Endothelial cell of umbilical vein (primary cell): ENCODE measurements around the gene CACNA2D3. TPM values are rescaled to one million over a fixed set of nuclear protein-coding genes. Genes with fewer than 3 reads are reported as not detected.

ENCODE experiments used
- BruUV-seq: library from RNA; stranded (reverse); fragments of 400-500 nt; replicated peaks from 2 replicates; lab custom pipeline; 2021; lab: Mats Ljungman, UMichigan
- CTCF ChIA-PET: fragments of 300-600, 350-600 bp; sonication (Branson Sonifier 250); formaldehyde crosslinking; loops from one replicate; lab custom pipeline; 2021; ENCODE audit warnings: antibody characterized with exemption, inconsistent platforms; lab: Charles Lee
- POLR2A ChIA-PET: fragments of 300-600, 350-600 bp; sonication (Branson Sonifier 250); formaldehyde crosslinking; loops from one replicate; lab custom pipeline; 2021; ENCODE audit warnings: antibody characterized with exemption, inconsistent platforms; lab: Charles Lee
- DNase-seq: peaks from one replicate; pipeline ENCODE4 v3.0.0-alpha.2; 2011; ENCODE audit warnings: low read depth, low spot score
- FAIRE-seq: peaks from 2 replicates; lab custom pipeline; 2011; peaks lifted over from hg19 to GRCh38; lab: Jason Lieb, UNC
- H2AFZ ChIP-seq: 2 replicates; pipeline ENCODE4 v1.6.0; 2012; ENCODE audit warnings: low read depth, low read length, control low read depth, inconsistent platforms
- H3K27ac ChIP-seq: 2 replicates; pipeline ENCODE4 v1.5.1; 2011; ENCODE audit warnings: low read depth, mild to moderate bottlenecking, control low read depth, low read length, moderate library complexity; ENCODE audit not compliant: insufficient read depth
- H3K27me3 ChIP-seq, 2 experiments: 2 replicates each; pipeline versions ENCODE4 v1.6.0 to v1.6.1; 2011; ENCODE audit warnings: low read length in 2 of 2, mixed read lengths in 1 of 2; ENCODE audit not compliant: control insufficient read depth in 2 of 2, insufficient read depth in 2 of 2
- H3K36me3 ChIP-seq, 2 experiments: 2 replicates in 1 of 2; 3 replicates in 1 of 2; pipeline ENCODE4 v1.5.1; 2011; ENCODE audit warnings: low read length in 2 of 2, mild to moderate bottlenecking in 1 of 2, moderate library complexity in 1 of 2; ENCODE audit not compliant: control insufficient read depth in 2 of 2, insufficient read depth in 2 of 2; ENCODE audit errors: extremely low read depth in 1 of 2
- H3K4me1 ChIP-seq: 3 replicates; pipeline ENCODE4 v1.5.1; 2011; ENCODE audit warnings: mild to moderate bottlenecking, low read length; ENCODE audit not compliant: control insufficient read depth, insufficient read depth; ENCODE audit errors: extremely low read depth
- H3K4me2 ChIP-seq: 2 replicates; pipeline ENCODE4 v1.6.1; 2011; ENCODE audit warnings: low read length, control low read depth, mixed read lengths; ENCODE audit not compliant: insufficient read depth
- H3K4me3 ChIP-seq, 3 experiments: fragments of 200-600 bp in 1 of 3; sonication (generic), shearing (Covaris generic) in 1 of 3; replicated peaks in 1 of 3; 2 replicates each; pipeline ENCODE4 v1.5.1; 2011 to 2016; ENCODE audit warnings: control low read depth in 3 of 3, low read length in 3 of 3, mild to moderate bottlenecking in 2 of 3, inconsistent platforms in 1 of 3, low read depth in 1 of 3, moderate library complexity in 1 of 3; ENCODE audit not compliant: insufficient read depth in 1 of 3
- H3K79me2 ChIP-seq: 2 replicates; pipeline ENCODE4 v1.6.0; 2012; ENCODE audit warnings: low read length, inconsistent platforms; ENCODE audit not compliant: control insufficient read depth, insufficient read depth
- H3K9ac ChIP-seq: replicated peaks from 2 replicates; pipeline ENCODE3; 2011; ENCODE audit warnings: low read length, control low read depth; ENCODE audit not compliant: insufficient read depth; ENCODE audit errors: extremely low read depth
- H3K9me1 ChIP-seq: replicated peaks from 3 replicates; pipeline ENCODE4 v1.6.0; 2011; ENCODE audit warnings: mild to moderate bottlenecking, low read length; ENCODE audit not compliant: control insufficient read depth, insufficient read depth; ENCODE audit errors: extremely low read depth
- H3K9me3 ChIP-seq: replicated peaks from 2 replicates; pipeline ENCODE4 v1.5.1; 2012; ENCODE audit warnings: low read length, inconsistent platforms; ENCODE audit not compliant: control insufficient read depth, insufficient read depth
- H4K20me1 ChIP-seq: replicated peaks from 2 replicates; pipeline ENCODE3; 2011; ENCODE audit warnings: mild to moderate bottlenecking, low read length; ENCODE audit not compliant: control insufficient read depth, insufficient read depth; ENCODE audit errors: extremely low read depth
- EZH2 ChIP-seq: IDR thresholded peaks from 2 replicates; pipeline ENCODE4 v1.6.1; 2012; ENCODE audit warnings: borderline replicate concordance, low read depth, mild to moderate bottlenecking, moderate library complexity, low read length, inconsistent platforms; ENCODE audit not compliant: severe bottlenecking
- FOS ChIP-seq: IDR thresholded peaks from 2 replicates; pipeline ENCODE4 v1.6.1; 2011; ENCODE audit warnings: mild to moderate bottlenecking, low read length, moderate library complexity, borderline replicate concordance; ENCODE audit not compliant: insufficient read depth
- GATA2 ChIP-seq: IDR thresholded peaks from 2 replicates; pipeline ENCODE4 v1.7.0; 2011; ENCODE audit warnings: low read depth, mild to moderate bottlenecking, moderate library complexity, mixed read lengths, low read length; ENCODE audit not compliant: insufficient read length, insufficient read depth
- JUN ChIP-seq: IDR thresholded peaks from 2 replicates; pipeline ENCODE4 v1.6.1; 2011; ENCODE audit warnings: borderline replicate concordance, low read depth; ENCODE audit not compliant: insufficient read length, insufficient read depth
- MYC ChIP-seq: IDR thresholded peaks from one replicate; pipeline ENCODE4 v1.6.1; 2011; ENCODE audit warnings: mild to moderate bottlenecking, low read depth, low read length
- POLR2A ChIP-seq: IDR thresholded peaks from 2 replicates; pipeline ENCODE4 v1.6.1; 2012; ENCODE audit warnings: low read depth, mild to moderate bottlenecking, control low read depth, low read length
- POLR2AphosphoS5 ChIP-seq: IDR thresholded peaks from 2 replicates; pipeline ENCODE4 v1.6.1; 2012; ENCODE audit warnings: low read depth, mild to moderate bottlenecking, control low read depth, low read length, moderate library complexity; ENCODE audit not compliant: insufficient read depth
- dilution Hi-C: fragments of 300-500 bp; cut with MboI; formaldehyde crosslinking; loops from one replicate; pipeline ENCODE4 v1.15.0; 2019; ENCODE audit warnings: low sequenced_read_pairs; ENCODE audit not compliant: extremely low pct_ligation_motif_present
- intact Hi-C: fragments of 100-400 bp; cut with micrococcal nuclease; formaldehyde crosslinking; loops from one replicate; pipeline ENCODE4 v1.10.0; 2022
- polyA plus RNA-seq, 4 experiments: library from polyadenylated mRNA; depleted of rRNA in 3 of 4; stranded (reverse) in 3 of 4; unstranded in 1 of 4; fragments of >200 nt; gene quantifications; 2 replicates each; pipeline versions ENCODE4 v1.2.1 to v1.2.3, GENCODE V29; 2011 to 2012; ENCODE audit warnings: missing spikeins in 1 of 4
- total RNA-seq: library from RNA; stranded (reverse); gene quantifications from 2 replicates; pipeline ENCODE4 v1.2.3, GENCODE V29; 2021
- TF ChIP-seq, protein P1 (sequence below): IDR thresholded peaks from 2 replicates; pipeline ENCODE4 v1.6.1; 2011; ENCODE audit not compliant: insufficient read depth, insufficient read length
- TF ChIP-seq, protein P2 (sequence below), 2 donors: IDR thresholded peaks; 1 replicate in 1 of 2; 2 replicates in 1 of 2; pipeline ENCODE4 v1.5.1; 2011; ENCODE audit warnings: low read length in 2 of 2, mild to moderate bottlenecking in 2 of 2, moderate library complexity in 2 of 2, control low read depth in 1 of 2, inconsistent platforms in 1 of 2, low read depth in 1 of 2; ENCODE audit not compliant: insufficient read depth in 1 of 2; ENCODE audit errors: extremely low read depth in 1 of 2

CACNA2D3 gene
- total and polyA plus RNA-seq, 2 donors (not counting 3 experiments of a cell fraction or from before 2014, with no cell fraction given) = not detected

DNA sequence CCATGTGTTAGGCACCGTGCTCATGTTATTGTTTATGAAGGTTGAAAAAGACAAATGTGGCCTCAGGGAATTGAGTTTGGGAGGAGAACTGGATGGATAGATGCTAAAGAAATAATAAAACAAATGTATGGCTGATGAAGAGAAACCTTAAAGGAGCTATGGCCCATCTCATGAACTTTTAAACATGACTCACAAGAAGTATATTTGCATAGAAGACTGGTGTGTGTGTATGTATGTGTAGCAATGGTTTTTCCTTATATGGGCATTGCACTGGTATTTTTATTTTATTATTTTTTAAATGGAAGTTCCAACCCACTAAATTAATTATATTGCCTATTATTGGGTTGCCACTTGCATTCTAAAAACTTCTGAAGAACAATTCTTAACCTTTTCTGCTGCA is 31.1 kb downstream of the CACNA2D3 start:
- POLR2A ChIA-PET = no interaction called here
- H2AFZ ChIP-seq = no peak overlapping the region
- H3K36me3 ChIP-seq = no peaks in the 10 kb centered on the region
- H3K79me2 ChIP-seq = no peaks in the 10 kb centered on the region
- CTCF ChIA-PET = no interaction called here
- H3K4me1 ChIP-seq = no peaks in the 10 kb centered on the region
- DNase-seq = no peak
- intact Hi-C loops (no loop called here), dilution Hi-C loops (no loop called here)
- H3K27me3 ChIP-seq = no peaks in the 10 kb centered on the region
- no peak for FAIRE-seq
- H3K9me3 ChIP-seq = peaks cover 1% of the 10 kb centered on the region
- no TSS peak for BruUV-seq
- H4K20me1 ChIP-seq = no peaks in the 10 kb centered on the region
- H3K4me3 ChIP-seq = no peak overlapping the region
- TF ChIP-seq POLR2AphosphoS5 (no peak), POLR2A (no peak), GATA2 (no peak), JUN (no peak), FOS (no peak), EZH2 (no peak), MYC (no peak)
- TF ChIP-seq, protein P1, sequence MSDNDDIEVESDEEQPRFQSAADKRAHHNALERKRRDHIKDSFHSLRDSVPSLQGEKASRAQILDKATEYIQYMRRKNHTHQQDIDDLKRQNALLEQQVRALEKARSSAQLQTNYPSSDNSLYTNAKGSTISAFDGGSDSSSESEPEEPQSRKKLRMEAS = no peak
- TF ChIP-seq, protein P2, sequence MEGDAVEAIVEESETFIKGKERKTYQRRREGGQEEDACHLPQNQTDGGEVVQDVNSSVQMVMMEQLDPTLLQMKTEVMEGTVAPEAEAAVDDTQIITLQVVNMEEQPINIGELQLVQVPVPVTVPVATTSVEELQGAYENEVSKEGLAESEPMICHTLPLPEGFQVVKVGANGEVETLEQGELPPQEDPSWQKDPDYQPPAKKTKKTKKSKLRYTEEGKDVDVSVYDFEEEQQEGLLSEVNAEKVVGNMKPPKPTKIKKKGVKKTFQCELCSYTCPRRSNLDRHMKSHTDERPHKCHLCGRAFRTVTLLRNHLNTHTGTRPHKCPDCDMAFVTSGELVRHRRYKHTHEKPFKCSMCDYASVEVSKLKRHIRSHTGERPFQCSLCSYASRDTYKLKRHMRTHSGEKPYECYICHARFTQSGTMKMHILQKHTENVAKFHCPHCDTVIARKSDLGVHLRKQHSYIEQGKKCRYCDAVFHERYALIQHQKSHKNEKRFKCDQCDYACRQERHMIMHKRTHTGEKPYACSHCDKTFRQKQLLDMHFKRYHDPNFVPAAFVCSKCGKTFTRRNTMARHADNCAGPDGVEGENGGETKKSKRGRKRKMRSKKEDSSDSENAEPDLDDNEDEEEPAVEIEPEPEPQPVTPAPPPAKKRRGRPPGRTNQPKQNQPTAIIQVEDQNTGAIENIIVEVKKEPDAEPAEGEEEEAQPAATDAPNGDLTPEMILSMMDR (IDR thresholded peaks at IDR 0.05; ENCODE audit: extremely low read depth in 1 of 2, insufficient read depth in 1 of 2, low read depth in 1 of 2, low read length in 2 of 2) = no peak
- no peak overlapping the region for H3K4me2 ChIP-seq
- H3K9ac ChIP-seq = no peak overlapping the region
- H3K9me1 ChIP-seq = no peaks in the 10 kb centered on the region
- no peak overlapping the region for H3K27ac ChIP-seq
